Measurements from ENCODE around the gene OTOG. TPM values are rescaled to one million over a fixed set of nuclear protein-coding genes. Genes with fewer than 3 reads are reported as not detected.
"Not testable (repeated sequence)": the region's sequence is repeated elsewhere in the genome, so short reads cannot be mapped to it uniquely, and the experiment has no call there.

Gene OTOG
- total RNA-seq, 1 donor from 2014 or later = not detected

- DNase-seq (no peak), ATAC-seq (no peak)
- intact Hi-C loops (cut with micrococcal nuclease) = no loop called here
Observed at GRCh38 chr11:17607591-17608570, 60.8 kb downstream of the OTOG start.

- intact Hi-C loops (cut with micrococcal nuclease) = no loop called here
- DNase-seq = no peak
- ATAC-seq = no peak
Observed at GRCh38 chr11:17608821-17609220, 61.8 kb downstream of the OTOG start.

GRCh38 chr11:17609291-17610084 is 62.4 kb downstream of the OTOG start:
- ATAC-seq (no peak), DNase-seq (no peak)
- intact Hi-C loops (cut with micrococcal nuclease) = no loop called here

GRCh38 chr11:17610085-17610894 is 63.2 kb downstream of the OTOG start:
- intact Hi-C loops (cut with micrococcal nuclease) = no loop called here
- ATAC-seq = no peak
- no peak for DNase-seq

- intact Hi-C loops (cut with micrococcal nuclease) = no loop called here
- DNase-seq = no peak
- no peak for ATAC-seq
Observed at GRCh38 chr11:17611049-17611448, 64.0 kb downstream of the OTOG start.

GRCh38 chr11:17611503-17612220 is 64.6 kb downstream of the OTOG start:
- DNase-seq (no peak), ATAC-seq (no peak)
- intact Hi-C loops (cut with micrococcal nuclease) = no loop called here

- intact Hi-C loops (cut with micrococcal nuclease) = no loop called here
- ATAC-seq (no peak), DNase-seq (no peak)
Observed at GRCh38 chr11:17612221-17613188, 65.4 kb downstream of the OTOG start.

GRCh38 chr11:17613428-17613962 is 66.4 kb downstream of the OTOG start:
- DNase-seq = no peak
- intact Hi-C loops (cut with micrococcal nuclease) = no loop called here
- ATAC-seq = no peak

GRCh38 chr11:17613983-17614382 is 66.9 kb downstream of the OTOG start:
- DNase-seq (no peak), ATAC-seq (no peak)
- intact Hi-C loops (cut with micrococcal nuclease) = no loop called here

GRCh38 chr11:17622711-17623110 is 75.7 kb downstream of the OTOG start:
- ATAC-seq; DNase-seq; intact Hi-C loops (cut with micrococcal nuclease): not testable (repeated sequence)

GRCh38 chr11:17629113-17629512 is 82.1 kb downstream of the OTOG start:
- intact Hi-C loops (cut with micrococcal nuclease) = no loop called here
- DNase-seq (no peak), ATAC-seq (no peak)

- DNase-seq (no peak), ATAC-seq (no peak)
- intact Hi-C loops (cut with micrococcal nuclease) = no loop called here
Observed at GRCh38 chr11:17630936-17631335, 83.9 kb downstream of the OTOG start.

GRCh38 chr11:17631702-17632365 is 84.8 kb downstream of the OTOG start:
- intact Hi-C loops (cut with micrococcal nuclease) = no loop called here
- ATAC-seq (no peak), DNase-seq (no peak)

- intact Hi-C loops (cut with micrococcal nuclease) = no loop called here
Observed at GRCh38 chr11:17633279-17633986, 86.4 kb downstream of the OTOG start.

GRCh38 chr11:17633987-17634775 is 87.1 kb downstream of the OTOG start:
- intact Hi-C loops (cut with micrococcal nuclease) = no loop called here
- ATAC-seq (no peak), DNase-seq (no peak)

More at GRCh38 chr11:17633279-17633986, 86.4 kb downstream of the OTOG start:
- no peak for DNase-seq
- no peak for ATAC-seq

Data from left ventricle myocardium superior (tissue), 1 donor.